ENCODE data around the gene SKAP1. TPM values are rescaled to one million over a fixed set of nuclear protein-coding genes. Genes with fewer than 3 reads are reported as not detected.

SKAP1 gene
- total and polyA plus RNA-seq, 2 of the 13 experiments (the other 11 are each of a cell fraction or from before 2014, with no cell fraction given): 0.21 TPM; not detected in 1

- 74% methylated on average over 8 of the region's 9 CpGs for WGBS (ENCODE audit: low lambda C conversion rate)
- no peak overlapping the region for H3K4me3 ChIP-seq (replicated peaks in 1 of 3; ENCODE audit: insufficient read depth in 1 of 3, low read depth in 2 of 3, low read length in 3 of 3)
- in situ Hi-C loops (cut with HindIII; ENCODE audit: extremely low pct_ligation_motif_present, low pct_unique_long_range_greater_than_20kb): loop anchor here (5.0 kb wide), 1 partner anchor 100 kb away; no protein-coding TSS in a partner anchor
- H3K79me2 ChIP-seq (ENCODE audit: insufficient read depth, low read length): no peaks in the 10 kb centered on the region
- H3K9me3 ChIP-seq (ENCODE audit: low read length): no peaks in the 10 kb centered on the region
- H3K4me2 ChIP-seq (ENCODE audit: low read depth, low read length): no peak overlapping the region
- no peak overlapping the region for H3K9ac ChIP-seq (ENCODE audit: insufficient read depth, low read depth, low read length)
- H3K27me3 ChIP-seq (ENCODE audit: control insufficient read depth in 1 of 2, insufficient read depth in 2 of 2, low read length in 2 of 2): 0 out of 5 replicates have a peak, but pooled peaks cover 0 to 6% of the 10 kb centered on the region in 2 experiments
- H2AFZ ChIP-seq (ENCODE audit: low read length): no peak overlapping the region
- ChIA-PET POLR2A (no interaction called here), CTCF (ENCODE audit: low intra/inter-chr PET ratio, low total read pairs) (interaction anchor here (1.7 kb wide), 1 partner anchor 47 kb away, joined by 3 read pairs; no protein-coding TSS in a partner anchor)
- intact Hi-C loops (cut with micrococcal nuclease; ENCODE audit: unreplicated experiment): no loop called here
- no peak for ATAC-seq
- no peaks in the 10 kb centered on the region for H4K20me1 ChIP-seq (ENCODE audit: insufficient read depth, low read length)
- H3K4me1 ChIP-seq (ENCODE audit: insufficient read depth, low read length): no peaks in the 10 kb centered on the region
- DNase-seq (ENCODE audit: low spot score): no peak
- BruUV-seq (replicated peaks): no TSS peak
- FAIRE-seq: no peak
- peaks cover 1 to 4% of the 10 kb centered on the region in 2 experiments; a peak in 2 of 5 replicates for H3K36me3 ChIP-seq (replicated peaks in 1 of 2; ENCODE audit: control insufficient read depth in 1 of 2, insufficient read depth in 2 of 2, low read length in 2 of 2)
- TF ChIP-seq MYC (CRISPR knock-in tag; IDR thresholded peaks at IDR 0.05; ENCODE audit: borderline replicate concordance) (no peak), FOSL2 (CRISPR knock-in tag; IDR thresholded peaks at IDR 0.05) (peak; percentile 52; the same call in 1 of the 2 replicates)
- H3K27ac ChIP-seq (ENCODE audit: extremely low read length, insufficient read depth, low read length): no peak overlapping the region
Measured at GRCh38 chr17:48127371-48128051, 302.5 kb downstream of the SKAP1 start.

GRCh38 chr17:48126532-48126850, 303.5 kb downstream of the SKAP1 start:
- Histone ChIP-seq H3K27me3 (ENCODE audit: control insufficient read depth in 1 of 2, insufficient read depth in 2 of 2, low read length in 2 of 2) (0 out of 5 replicates have a peak, but pooled peaks cover 0 to 3% of the 10 kb centered on the region in 2 experiments), H3K4me2 (ENCODE audit: low read depth, low read length) (no peak overlapping the region), H4K20me1 (ENCODE audit: insufficient read depth, low read length) (no peaks in the 10 kb centered on the region), H3K27ac (ENCODE audit: extremely low read length, insufficient read depth, low read length) (no peak overlapping the region), H3K4me3 (replicated peaks in 1 of 3; ENCODE audit: insufficient read depth in 1 of 3, low read depth in 2 of 3, low read length in 3 of 3) (no peak overlapping the region), H3K79me2 (ENCODE audit: insufficient read depth, low read length) (no peaks in the 10 kb centered on the region), H3K9ac (ENCODE audit: insufficient read depth, low read depth, low read length) (no peak overlapping the region), H3K4me1 (ENCODE audit: insufficient read depth, low read length) (no peaks in the 10 kb centered on the region), H3K9me3 (ENCODE audit: low read length) (no peaks in the 10 kb centered on the region), H3K36me3 (replicated peaks in 1 of 2; ENCODE audit: control insufficient read depth in 1 of 2, insufficient read depth in 2 of 2, low read length in 2 of 2) (peaks cover 5 to 15% of the 10 kb centered on the region in 2 experiments; a peak in 4 of 5 replicates), H2AFZ (ENCODE audit: low read length) (no peak overlapping the region)
- DNase-seq (ENCODE audit: low spot score) (no peak), FAIRE-seq (no peak), ATAC-seq (no peak)
- POLR2A ChIA-PET: no interaction called here
- no peak for TF ChIP-seq RXRA (CRISPR knock-in tag; IDR thresholded peaks at IDR 0.05)
- no peak for TF ChIP-seq MAFF (IDR thresholded peaks at IDR 0.05; ENCODE audit: low read depth, low read length)
- no peak for TF ChIP-seq ZFP36L1 (CRISPR knock-in tag; IDR thresholded peaks at IDR 0.05)
- TF ChIP-seq THAP7 (CRISPR knock-in tag; IDR thresholded peaks at IDR 0.05): no peak
- no peak for TF ChIP-seq KMT2A (CRISPR knock-in tag; IDR thresholded peaks at IDR 0.05)
- TF ChIP-seq CTCF (CRISPR knock-in tag; IDR thresholded peaks at IDR 0.05): no peak
- no peak for TF ChIP-seq RORA (CRISPR knock-in tag; IDR thresholded peaks at IDR 0.05)
- TF ChIP-seq ETV6 (CRISPR knock-in tag; conservative IDR thresholded peaks at IDR 0.05): no peak
- TF ChIP-seq MIER3 (CRISPR knock-in tag; IDR thresholded peaks at IDR 0.05; ENCODE audit: borderline replicate concordance): no peak
- no peak for TF ChIP-seq CHCHD3 (CRISPR knock-in tag; IDR thresholded peaks at IDR 0.05)
- CTCF ChIA-PET (ENCODE audit: low intra/inter-chr PET ratio, low total read pairs): interaction anchor here (1.7 kb wide), 1 partner anchor 46 kb away, joined by 3 read pairs; no protein-coding TSS in a partner anchor
- WGBS (ENCODE audit: low lambda C conversion rate): 95% methylated on average over 7 of the region's 7 CpGs
- in situ Hi-C loops (cut with HindIII; ENCODE audit: extremely low pct_ligation_motif_present, low pct_unique_long_range_greater_than_20kb) (loop anchor here (5.0 kb wide), 1 partner anchor 99 kb away; no protein-coding TSS in a partner anchor), intact Hi-C loops (cut with micrococcal nuclease; ENCODE audit: unreplicated experiment) (no loop called here)
- BruUV-seq (replicated peaks): no TSS peak

Measured in HepG2 (cell line).